HG03064 (cell line): ENCODE data around the gene ANKS1A.

Source experiments
- ATAC-seq: cut with Tn5 transposase; IDR thresholded peaks from one replicate; pipeline ENCODE4 v1.9.1; 2021; ENCODE audit warnings: low read depth; ENCODE audit not compliant: unreplicated experiment

The ANKS1A gene

DNA sequence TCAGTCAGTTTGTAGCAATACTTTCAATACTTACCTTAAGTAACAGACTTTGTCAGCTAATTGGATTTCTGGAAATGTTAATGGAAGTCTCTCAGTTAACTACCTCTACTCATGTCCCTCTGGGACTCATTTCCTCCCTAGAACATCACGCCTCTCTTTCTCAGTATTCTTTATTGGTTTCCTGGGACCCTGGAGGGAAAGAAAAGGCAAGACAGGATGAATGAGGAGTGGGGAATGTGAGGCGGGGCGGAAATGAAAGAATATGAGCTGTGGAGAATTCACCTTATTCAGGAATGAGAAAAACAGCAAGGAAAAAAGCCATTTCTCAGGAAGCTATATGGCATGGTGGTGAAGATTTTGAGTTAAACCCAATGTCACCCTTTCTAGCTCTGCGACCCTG is 62.7 kb downstream of the ANKS1A start:
- no peak for ATAC-seq

DNA sequence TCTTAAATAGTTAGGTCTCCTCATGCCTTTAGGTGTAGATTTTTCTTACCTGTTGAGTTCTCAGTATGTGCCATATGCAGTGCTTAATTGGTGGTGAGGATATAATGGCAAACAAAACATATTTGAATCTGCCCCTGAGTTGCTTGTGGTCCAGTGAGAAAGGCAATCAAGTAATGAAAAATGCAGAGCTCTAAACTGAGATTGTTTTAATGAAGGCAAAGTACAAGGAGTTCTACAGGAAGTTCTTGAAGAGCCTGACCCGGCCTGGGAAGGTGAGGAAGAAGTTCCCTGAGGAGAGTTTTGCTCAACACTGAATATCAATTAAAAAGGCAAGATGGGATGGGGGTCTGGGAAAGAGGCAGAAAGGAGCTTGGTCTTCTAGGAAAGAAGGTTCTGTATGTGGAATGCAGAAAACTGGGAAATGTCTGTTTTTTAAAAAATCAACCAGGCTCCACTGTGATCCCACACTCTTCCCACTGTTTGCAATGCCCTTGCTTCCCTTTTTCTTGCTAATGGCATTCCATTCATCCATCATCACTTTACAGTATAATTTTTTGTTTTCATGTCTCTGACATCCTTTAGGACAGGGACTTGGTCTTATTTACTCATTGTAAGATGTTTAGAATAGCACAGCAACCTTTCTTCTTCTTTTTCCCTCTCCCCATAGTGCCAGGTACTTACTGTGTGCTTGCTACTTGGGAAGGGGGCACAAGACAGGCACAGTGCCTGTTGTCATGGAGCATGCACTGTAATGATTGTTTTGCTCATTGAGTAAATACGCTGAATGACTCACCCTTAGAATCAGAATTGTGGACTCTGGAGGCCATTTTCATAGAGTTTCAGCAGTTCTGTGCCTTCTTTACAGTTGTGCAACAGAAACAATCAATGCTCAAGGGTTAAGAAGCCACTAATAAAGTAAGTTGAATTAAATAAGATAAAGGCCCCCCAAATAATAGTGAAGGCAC is 64.3 kb downstream of the ANKS1A start:
- ATAC-seq: no peak

DNA sequence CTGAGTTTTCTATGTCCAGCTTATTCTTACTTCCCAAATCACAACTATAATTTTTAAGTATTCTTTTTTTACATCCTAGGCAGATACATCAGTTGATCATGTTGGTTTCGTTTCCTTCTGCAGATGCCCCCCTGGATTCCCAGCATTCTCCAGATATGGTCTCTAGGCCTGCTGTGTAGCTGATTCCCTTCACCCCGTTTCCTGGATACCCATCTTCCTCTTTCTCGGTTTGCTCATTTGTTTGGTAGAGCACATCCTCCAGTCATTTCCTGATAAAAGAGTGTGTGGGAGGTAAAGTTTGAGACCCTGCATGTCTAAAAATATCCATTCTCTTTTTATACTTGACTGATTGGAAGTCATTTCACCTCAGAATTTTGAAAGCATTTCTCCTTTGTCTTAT is 66.4 kb downstream of the ANKS1A start:
- no peak for ATAC-seq

DNA sequence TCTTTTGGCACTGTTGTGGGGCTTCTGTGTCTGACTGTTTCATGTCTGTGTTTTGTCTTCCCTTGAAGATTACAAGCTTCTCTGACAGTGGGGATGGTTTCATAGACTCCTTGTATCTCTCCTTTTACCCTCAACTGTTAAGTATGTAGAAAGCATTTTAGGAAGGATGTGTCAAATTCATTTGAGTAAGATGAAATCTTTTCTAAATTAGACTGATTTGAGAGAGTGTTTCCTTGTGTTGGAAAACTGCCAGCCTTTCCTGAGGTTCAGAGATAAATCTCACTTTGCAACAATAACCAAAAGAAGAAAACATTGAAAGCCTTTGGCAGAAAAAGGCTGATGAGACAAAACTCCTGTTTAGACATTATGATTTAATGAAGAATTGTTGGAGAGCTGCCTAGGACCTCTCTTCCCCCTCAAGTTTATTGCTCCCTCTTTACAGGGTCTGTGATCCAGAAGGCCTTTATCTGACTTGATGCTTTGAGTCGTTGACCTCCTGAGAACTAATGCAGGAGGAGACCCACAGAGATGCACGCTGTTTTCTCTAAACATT is 68.3 kb downstream of the ANKS1A start:
- ATAC-seq: no peak

DNA sequence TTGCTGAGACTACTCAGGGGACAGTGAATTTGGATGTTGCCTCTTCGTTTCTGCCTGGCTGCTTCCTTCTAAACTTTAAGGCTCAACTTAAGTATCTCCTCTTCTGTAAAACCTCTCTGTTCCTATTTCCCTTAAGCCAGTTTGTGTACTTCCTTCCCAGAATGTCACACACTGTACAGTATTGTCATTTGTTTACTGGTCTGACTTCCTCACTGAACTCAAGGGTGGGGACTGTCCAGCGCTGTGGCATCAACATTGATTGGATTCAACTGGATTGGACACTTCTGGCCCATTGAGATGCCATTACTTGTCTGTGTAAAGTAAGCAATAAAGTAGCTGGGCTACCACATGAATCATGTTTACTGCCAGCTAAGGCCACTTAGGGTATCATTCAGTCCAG is 69.7 kb downstream of the ANKS1A start:
- ATAC-seq: no peak

DNA sequence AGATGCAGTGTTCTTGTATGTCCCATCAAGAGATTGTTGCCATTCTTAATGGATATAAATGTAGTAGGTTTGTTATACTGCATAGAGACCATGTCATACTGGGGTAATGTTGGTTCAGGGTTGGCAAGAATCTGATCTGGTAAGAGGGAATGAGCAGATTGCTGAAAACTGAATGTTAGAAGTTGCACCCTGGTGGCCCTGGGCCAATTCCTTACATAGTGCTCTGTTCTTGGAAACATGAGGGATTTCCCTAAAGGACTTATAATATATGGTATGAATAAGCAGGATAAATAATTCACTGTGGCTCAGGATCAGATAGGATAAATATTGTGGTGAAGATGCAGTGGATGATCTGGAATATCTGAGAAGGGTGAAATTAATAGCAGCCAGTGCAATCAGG is 70.2 kb downstream of the ANKS1A start:
- ATAC-seq: no peak

DNA sequence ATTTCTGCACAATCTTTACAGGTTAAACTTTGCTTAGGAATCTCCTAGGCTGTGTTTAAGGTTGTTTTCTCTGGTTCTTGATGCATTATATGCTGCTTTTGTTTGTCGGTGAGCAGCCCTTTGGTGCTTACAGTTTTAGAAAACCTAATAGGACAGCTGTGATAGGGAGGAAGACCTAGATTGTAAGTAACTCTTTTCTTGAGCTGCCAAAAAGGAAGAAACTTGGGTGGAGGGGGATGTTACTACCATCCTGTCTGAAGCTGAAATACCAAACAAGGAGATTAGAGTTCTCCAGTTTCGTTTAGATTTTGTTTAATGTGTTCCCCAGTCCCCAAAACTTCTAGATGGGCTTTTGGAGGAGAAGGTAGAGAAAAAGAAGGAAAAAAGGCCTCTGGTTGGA is 72.0 kb downstream of the ANKS1A start:
- ATAC-seq: no peak

DNA sequence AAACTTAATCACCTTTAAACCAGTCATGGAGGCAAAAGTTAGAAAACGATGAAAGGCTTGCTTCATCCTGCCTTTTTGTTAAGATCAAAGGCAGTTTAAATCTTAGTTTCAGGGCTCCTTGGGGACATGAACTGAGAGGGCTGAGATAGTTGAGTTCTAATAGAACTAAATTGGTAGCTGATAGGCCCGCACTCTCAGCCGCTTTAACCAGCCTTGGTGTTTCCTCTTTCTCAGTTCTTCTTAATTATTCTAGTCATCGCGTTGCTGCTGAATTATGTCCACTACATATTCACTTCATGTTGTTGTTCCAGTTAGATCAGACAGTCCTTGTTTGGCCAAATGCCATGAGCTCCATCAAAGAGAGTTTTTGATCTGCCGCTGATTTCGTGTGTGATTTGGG is 72.5 kb downstream of the ANKS1A start:
- no peak for ATAC-seq

DNA sequence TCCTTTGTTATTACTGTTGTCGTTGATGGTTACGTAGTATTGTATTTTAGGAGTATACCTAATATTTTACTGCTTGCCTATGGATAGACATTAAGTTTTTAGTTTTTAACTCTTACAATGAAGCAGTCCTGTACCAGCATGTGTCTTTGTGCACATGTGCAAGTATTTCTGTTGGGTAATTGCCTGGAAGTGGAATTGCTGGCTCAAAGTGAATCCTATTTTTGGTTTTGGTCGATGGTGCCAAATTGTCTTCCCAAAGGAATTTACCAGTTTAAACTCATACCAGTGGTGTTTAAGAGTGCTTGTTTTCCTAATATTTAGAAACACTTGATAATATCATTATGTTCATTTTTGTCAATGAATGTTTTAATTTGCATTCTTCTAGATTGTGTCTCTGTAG is 75.5 kb downstream of the ANKS1A start:
- ATAC-seq: no peak

DNA sequence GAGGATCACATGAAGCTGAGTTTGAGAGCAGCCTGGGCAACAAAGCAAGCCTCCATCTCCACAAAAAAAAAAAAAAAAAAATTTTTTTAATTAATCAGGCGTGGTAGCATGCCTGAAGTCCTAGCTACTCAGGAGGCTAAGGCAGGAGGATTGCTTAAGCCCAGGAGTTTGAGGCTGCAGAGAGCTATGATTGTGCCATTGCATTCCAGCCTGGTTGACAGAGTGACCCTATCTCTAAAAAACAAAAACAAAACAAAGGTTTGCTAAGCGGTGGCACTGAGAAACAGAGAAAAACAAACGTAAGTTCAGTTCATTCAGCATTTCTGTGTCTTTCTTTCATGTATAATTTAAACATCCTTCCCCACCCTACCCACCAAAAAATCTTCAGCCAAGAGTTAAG is 78.4 kb downstream of the ANKS1A start:
- no peak for ATAC-seq

DNA sequence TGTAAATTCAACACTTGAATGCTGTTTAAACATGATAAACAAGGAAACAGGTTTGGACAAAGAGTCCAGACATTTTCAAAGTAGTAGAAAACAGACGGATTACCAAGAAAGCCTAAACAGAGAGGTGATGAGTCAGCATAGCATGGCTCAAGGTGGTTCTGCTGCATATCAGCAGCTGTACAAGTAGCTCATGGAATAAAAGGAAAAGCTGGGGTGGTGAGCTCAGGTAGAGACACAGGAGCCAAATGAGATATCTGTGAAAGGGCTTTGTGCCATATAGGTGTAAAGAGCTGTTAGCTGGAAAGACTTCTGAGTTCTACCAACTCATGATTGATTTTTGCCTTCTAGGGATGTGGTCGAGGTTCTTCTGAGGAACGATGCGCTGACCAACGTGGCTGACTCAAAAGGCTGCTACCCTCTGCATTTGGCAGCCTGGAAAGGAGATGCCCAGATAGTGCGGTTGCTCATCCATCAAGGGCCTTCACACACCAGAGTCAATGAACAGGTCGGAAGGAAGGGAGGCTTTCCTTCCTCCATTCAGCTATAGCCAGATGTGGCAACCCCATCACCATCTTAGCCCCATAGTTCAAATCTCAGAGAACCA is 80.7 kb downstream of the ANKS1A start:
- no peak for ATAC-seq

DNA sequence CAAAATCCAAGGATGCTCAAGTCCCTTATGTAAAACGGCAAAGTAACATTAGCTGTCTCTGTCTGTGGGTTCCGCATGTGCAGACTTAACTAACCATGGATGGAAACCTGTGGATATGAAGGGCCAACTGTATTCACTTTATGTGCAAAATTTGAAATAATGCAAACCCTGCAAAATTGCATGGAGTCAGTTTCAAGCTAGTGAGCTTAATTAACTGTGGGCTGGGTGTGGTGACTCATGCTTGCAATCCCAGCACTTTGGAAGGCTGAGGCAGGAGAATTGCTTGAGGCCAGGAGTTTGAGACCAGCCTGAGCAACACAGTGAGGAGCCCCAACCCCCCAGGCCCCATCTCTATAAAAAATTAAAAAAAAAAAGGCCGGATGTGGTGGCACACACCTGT is 81.4 kb downstream of the ANKS1A start:
- ATAC-seq: no peak

DNA sequence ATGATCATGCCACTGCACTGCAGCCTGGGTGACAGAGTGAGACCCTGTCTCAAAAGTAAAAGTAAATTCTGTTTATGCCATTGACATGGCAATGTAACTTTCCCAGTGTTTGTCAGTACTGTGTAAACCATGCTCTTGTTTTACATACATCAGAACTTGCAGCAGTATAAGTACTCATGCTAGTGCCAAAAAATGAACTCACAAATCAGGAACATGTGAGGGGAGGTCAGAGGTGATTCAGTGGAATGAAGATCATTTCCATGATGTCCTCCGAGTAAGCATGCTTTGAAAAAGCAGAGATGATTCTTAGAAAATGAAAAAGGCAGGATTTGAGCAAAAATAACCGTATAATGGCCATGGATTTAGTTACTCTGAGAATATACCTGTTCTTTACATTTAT is 81.9 kb downstream of the ANKS1A start:
- no peak for ATAC-seq

DNA sequence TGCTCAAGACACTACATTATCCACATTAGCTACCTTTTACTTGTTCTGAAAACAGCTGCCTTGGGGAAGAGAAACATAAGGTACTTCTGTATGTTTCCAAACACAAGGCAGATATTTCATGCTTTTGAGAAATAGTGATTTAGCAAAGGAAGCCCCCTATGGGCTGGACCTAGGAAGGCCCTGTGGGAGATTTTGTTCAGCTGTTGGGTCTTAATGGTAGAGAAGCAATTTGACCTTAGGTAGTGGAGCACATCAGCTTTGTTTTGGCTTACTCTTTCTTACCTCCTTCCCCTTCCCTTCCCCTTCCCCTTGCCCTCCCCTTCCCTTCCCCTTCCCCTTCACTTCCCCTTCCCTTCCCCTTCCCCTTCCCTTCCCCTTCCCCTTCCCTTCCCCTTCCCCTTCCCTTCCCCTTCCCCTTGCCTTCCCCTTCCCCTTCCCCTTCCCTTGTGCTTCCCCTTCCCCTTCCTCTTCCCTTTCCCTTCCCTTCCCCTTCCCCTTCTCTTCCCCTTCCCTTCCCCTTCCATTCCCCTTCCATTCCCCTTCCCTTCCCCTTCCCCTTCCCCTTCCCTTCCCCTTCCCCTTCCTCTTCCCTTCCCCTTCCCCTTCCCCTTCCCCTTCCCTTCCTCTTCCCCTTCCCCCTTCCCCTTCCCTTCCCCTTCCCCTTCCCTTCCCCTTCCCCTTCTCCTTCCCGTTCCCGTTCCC is 84.6 kb downstream of the ANKS1A start:
- ATAC-seq: no peak

DNA sequence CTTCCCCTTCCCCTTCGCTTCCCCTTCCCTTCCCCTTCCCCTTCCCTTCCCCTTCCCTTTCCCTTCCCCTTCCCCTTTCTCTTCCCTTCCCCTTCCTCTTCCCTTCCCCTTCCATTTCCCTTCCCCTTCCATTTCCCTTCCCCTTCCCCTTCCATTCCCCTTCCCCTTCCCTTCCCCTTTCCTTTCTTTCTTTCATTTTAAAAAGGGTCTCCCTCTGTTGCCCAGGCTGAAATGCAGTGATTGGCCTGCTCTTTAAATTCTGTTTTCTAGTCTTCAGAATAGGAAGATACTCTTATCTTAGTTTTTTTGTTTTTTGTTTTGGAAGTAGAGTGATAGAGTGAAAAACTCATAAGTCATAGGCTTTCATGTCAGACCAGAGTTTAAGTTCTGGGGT is 85.2 kb downstream of the ANKS1A start:
- no peak for ATAC-seq

DNA sequence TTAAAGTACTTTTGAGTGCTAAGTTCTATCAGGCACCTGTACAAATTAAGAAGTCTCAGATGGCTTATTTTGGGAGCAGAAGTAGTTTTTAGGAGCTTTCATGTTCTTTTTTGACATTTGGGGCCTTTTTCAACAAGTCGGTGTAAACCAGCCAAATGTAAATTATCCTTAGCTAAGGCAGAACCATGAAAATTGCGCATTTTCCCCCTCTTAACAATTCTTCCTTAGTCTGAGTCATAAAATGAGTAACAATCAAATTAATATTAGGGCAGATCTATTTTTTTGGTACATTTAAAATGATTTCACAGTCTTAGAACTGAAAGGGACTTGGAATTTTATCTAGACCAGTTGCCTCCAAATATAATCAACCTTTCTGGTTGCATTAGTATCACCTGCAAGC is 87.2 kb downstream of the ANKS1A start:
- ATAC-seq: no peak

DNA sequence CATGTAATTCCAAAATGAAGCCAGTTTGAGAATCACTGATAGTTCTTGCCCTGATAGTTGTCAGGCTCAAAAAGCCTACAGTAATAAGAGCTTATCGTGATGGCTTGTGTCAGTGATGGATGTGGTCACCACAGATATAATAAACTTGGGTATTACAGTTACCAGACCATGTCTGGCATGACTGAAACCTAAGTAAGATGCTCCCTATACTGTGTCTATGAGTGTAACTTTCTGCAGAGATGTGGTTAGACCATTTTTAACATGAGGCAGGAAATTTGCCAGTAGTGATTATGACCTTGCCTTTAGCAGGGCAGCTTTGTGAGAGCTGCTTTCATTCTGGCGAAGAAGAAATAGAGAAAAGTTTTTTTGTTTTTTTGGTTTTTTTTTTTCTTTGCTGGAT is 90.2 kb downstream of the ANKS1A start:
- ATAC-seq: no peak

DNA sequence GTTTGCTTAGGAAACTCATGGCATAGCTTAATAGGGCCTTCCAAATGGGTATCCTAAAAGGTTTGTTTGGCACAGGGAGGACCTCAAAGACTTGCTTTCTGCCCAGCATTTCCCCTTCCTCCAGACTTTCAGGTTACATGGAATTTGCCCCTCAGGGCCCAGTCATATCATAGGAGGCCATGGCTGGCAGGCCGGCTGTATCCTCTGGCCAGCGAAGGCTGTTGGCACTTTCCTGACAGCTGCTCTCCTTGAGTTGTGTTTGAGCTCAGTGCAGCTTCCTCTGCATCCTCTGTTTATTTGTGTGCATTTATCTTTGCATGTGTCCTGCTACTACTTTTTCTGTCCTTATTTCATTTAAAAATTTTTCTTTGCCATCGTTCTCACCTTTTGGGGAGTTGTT is 90.9 kb downstream of the ANKS1A start:
- no peak for ATAC-seq

DNA sequence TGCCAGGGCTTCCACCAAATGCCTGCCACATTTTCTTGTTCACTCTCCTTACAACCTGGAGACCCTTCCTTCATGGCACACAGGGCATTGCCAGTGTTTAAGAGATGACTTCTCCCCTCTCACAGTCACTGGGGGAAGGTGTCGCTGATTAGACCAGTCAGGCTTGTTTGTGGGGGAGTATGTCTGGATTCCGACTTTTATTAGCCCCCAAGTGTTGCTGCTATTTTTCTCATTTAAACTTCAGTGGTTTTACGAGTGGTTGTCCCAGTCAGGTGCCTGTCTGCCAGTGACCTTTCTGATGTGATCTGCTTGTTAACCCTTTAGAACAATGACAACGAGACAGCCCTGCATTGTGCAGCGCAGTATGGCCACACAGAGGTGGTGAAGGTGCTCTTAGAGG is 92.3 kb downstream of the ANKS1A start:
- ATAC-seq: no peak

DNA sequence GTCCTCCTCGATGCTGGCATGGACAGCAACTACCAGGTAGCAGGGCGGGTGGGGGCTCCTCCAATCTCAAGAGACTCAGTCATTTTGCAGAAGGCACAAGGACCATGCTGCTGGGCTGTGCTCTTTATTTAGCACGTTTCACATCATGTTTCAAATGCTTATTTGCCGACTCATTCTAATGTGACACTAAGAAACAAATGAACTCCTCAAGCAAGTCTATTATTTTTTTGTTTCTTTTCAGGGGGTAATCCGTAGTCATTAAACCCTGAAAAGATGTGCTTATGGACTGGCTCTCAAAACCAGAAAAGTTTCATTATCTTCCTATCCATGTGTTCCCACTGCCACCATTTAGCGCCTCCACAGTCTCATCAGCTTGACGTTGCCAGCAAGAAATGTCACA is 92.9 kb downstream of the ANKS1A start:
- ATAC-seq: no peak

DNA sequence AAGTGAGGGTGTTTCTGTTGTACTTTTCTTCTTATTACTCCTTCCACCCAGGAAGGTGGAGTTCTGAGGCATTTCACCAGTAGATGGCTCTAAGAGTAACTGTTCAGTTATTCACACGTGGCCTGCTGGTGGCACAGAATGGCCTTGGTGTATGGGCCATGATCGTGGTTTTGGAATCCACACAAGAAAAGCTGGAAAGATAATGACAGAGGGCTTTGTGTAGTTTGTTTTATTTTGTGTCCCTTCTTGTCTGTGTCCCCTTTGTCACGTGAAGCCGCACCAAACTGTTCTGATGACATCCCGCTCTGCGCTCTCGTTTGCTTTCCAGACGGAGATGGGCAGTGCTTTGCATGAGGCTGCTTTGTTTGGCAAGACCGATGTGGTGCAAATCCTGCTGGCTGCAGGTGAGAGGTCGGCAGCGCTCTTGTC is 93.4 kb downstream of the ANKS1A start:
- no peak for ATAC-seq
